Esophagus squamous epithelium (tissue), 5 donors: ENCODE data around the gene PNMA6F. TPM values are rescaled to one million over a fixed set of nuclear protein-coding genes. Genes with fewer than 3 reads are reported as not detected.

Experiments used
- DNase-seq: peaks from one replicate; lab custom pipeline; 2025; lab: John Stamatoyannopoulos, UW
- H3K27ac ChIP-seq, 4 donors: fragments of 200-600 bp; sonication (generic); one replicate each; pipeline ENCODE4 v1.5.1; 2016 to 2019; ENCODE audit warnings: mild to moderate bottlenecking in 1 of 4
- H3K27me3 ChIP-seq, 4 donors: fragments of 200-600 bp; sonication (generic); 1 replicate in 3 of 4; 2 replicates in 1 of 4; pipeline versions ENCODE4 v1.5.1 to v1.6.0; 2017 to 2021; ENCODE audit warnings: antibody characterized with exemption in 1 of 4
- H3K36me3 ChIP-seq, 3 donors: fragments of 200-600 bp; sonication (generic); one replicate each; pipeline ENCODE4 v1.5.1; 2016 to 2019
- H3K4me1 ChIP-seq, 3 donors: fragments of 200-600 bp; sonication (generic); one replicate each; pipeline ENCODE4 v1.5.1; 2017 to 2019
- H3K4me3 ChIP-seq, 4 donors: fragments of 200-600 bp; sonication (generic); 1 replicate in 3 of 4; 2 replicates in 1 of 4; pipeline ENCODE4 v1.5.1; 2016 to 2019; ENCODE audit warnings: mild to moderate bottlenecking in 2 of 4, moderate library complexity in 1 of 4
- H3K9me3 ChIP-seq, 3 donors: fragments of 200-600 bp; sonication (generic); one replicate each; pipeline ENCODE4 v1.5.1; 2016 to 2019
- CTCF ChIP-seq, 6 experiments: fragments of 450-650 bp in 4 of 6; fragments of 200-600 bp in 2 of 6; sonication (generic) in 2 of 6; IDR thresholded peaks; one replicate each; pipeline ENCODE4 v1.5.1; 2016 to 2019; ENCODE audit warnings: antibody characterized with exemption in 6 of 6, mild to moderate bottlenecking in 4 of 6, moderate library complexity in 4 of 6
- POLR2A ChIP-seq, 4 donors: fragments of 450-650 bp; IDR thresholded peaks; one replicate each; pipeline ENCODE4 v1.6.1; 2017; ENCODE audit warnings: antibody characterized with exemption in 4 of 4, mild to moderate bottlenecking in 4 of 4, moderate library complexity in 3 of 4
- WGBS, 2 donors: methylation state at CpG; one replicate each; pipeline ENCODE4 v1.1.5; 2018; 5-methylcytosine and 5-hydroxymethylcytosine counted together
- intact Hi-C: fragments of 100-400 bp; cut with DNase I; formaldehyde crosslinking; loops from one replicate; pipeline ENCODE4 v1.15.0; 2022
- total RNA-seq, 4 donors: library from RNA; depleted of rRNA; stranded (reverse); fragments of >200 nt; gene quantifications; one replicate each; pipeline ENCODE4 v1.1.0, GENCODE V29; 2016
- donor health status: DM: yes; HTN: yes; CAD: no.

The PNMA6F gene
- total RNA-seq, 4 donors from 2014 or later, result not detected

GRCh38 chrX:153342762-153343558, 21.4 kb upstream of the PNMA6F start:
- no peak overlapping the region for H3K27ac ChIP-seq
- no peaks in the 10 kb centered on the region for H3K4me1 ChIP-seq
- peaks cover 0 to 46% (median 0%) of the 10 kb centered on the region in 3 donors for H3K36me3 ChIP-seq
- H3K27me3 ChIP-seq, result no peaks in the 10 kb centered on the region
- DNase-seq, result no peak
- TF ChIP-seq POLR2A (IDR thresholded peaks at IDR 0.05), result no peak
- TF ChIP-seq CTCF (IDR thresholded peaks at IDR 0.05), result no peak
- no peaks in the 10 kb centered on the region for H3K9me3 ChIP-seq
- no peak overlapping the region for H3K4me3 ChIP-seq
- 73% methylated on average over 8 to 9 of the region's 9 CpGs for WGBS, 2 donors
- intact Hi-C loops, result no loop called here

- Histone ChIP-seq H3K4me3 (no peak overlapping the region), H3K36me3 (peaks cover 0 to 27% (median 0%) of the 10 kb centered on the region in 3 donors), H3K9me3 (no peaks in the 10 kb centered on the region), H3K27me3 (no peaks in the 10 kb centered on the region), H3K27ac (no peak overlapping the region), H3K4me1 (peaks cover 0 to 7% (median 0%) of the 10 kb centered on the region in 3 donors)
- TF ChIP-seq POLR2A (IDR thresholded peaks at IDR 0.05) (no peak), CTCF (IDR thresholded peaks at IDR 0.05) (no peak)
- 71 to 100% methylated on average over 1 to 5 of the region's 6 CpGs for WGBS, 2 donors
- intact Hi-C loops, result no loop called here
- no peak for DNase-seq
These were observed 18.5 kb upstream of the PNMA6F start for GRCh38 chrX:153340111-153340510.

- Histone ChIP-seq H3K4me3 (no peak overlapping the region), H3K4me1 (peaks cover 0 to 12% (median 0%) of the 10 kb centered on the region in 3 donors), H3K27me3 (no peaks in the 10 kb centered on the region), H3K9me3 (no peaks in the 10 kb centered on the region), H3K27ac (no peak overlapping the region), H3K36me3 (peaks cover 0 to 22% (median 0%) of the 10 kb centered on the region in 3 donors)
- 79 to 92% methylated on average over 2 to 3 of the region's 4 CpGs for WGBS, 2 donors
- intact Hi-C loops, result no loop called here
- no peak for TF ChIP-seq CTCF (IDR thresholded peaks at IDR 0.05)
- TF ChIP-seq POLR2A (IDR thresholded peaks at IDR 0.05), result no peak
- DNase-seq, result no peak
These were observed 18.1 kb upstream of the PNMA6F start for GRCh38 chrX:153339662-153340061.

- H3K9me3 ChIP-seq, result no peaks in the 10 kb centered on the region
- no peak overlapping the region for H3K4me3 ChIP-seq
- no peak overlapping the region for H3K27ac ChIP-seq
- peaks cover 0 to 17% (median 0%) of the 10 kb centered on the region in 3 donors for H3K4me1 ChIP-seq
- H3K27me3 ChIP-seq, result no peaks in the 10 kb centered on the region
- intact Hi-C loops, result no loop called here
- 81 to 84% methylated on average over 3 to 4 of the region's 7 CpGs for WGBS, 2 donors
- no peak for DNase-seq
- H3K36me3 ChIP-seq, result peaks cover 0 to 14% (median 0%) of the 10 kb centered on the region in 3 donors
- no peak for TF ChIP-seq POLR2A (IDR thresholded peaks at IDR 0.05)
- no peak for TF ChIP-seq CTCF (IDR thresholded peaks at IDR 0.05)
These were observed 17.3 kb upstream of the PNMA6F start for GRCh38 chrX:153338836-153339235.

GRCh38 chrX:153336988-153337387, 15.4 kb upstream of the PNMA6F start:
- 80 to 82% methylated on average over 1 to 5 of the region's 5 CpGs for WGBS, 2 donors
- DNase-seq, result no peak
- Histone ChIP-seq H3K36me3 (peaks cover 0 to 14% (median 0%) of the 10 kb centered on the region in 3 donors), H3K27ac (no peak overlapping the region), H3K27me3 (no peaks in the 10 kb centered on the region), H3K9me3 (no peaks in the 10 kb centered on the region), H3K4me1 (peaks cover 0 to 23% (median 0%) of the 10 kb centered on the region in 3 donors), H3K4me3 (no peak overlapping the region)
- TF ChIP-seq CTCF (IDR thresholded peaks at IDR 0.05) (no peak), POLR2A (IDR thresholded peaks at IDR 0.05) (no peak)
- intact Hi-C loops, result no loop called here
